SH-SY5Y (cell line): ENCODE data around the gene CGRRF1.

Source experiments
- GATA2 ChIP-seq: IDR thresholded peaks from 2 replicates; pipeline ENCODE4 v1.6.1; 2011; ENCODE audit warnings: mild to moderate bottlenecking, low read depth, low read length
- GATA3 ChIP-seq: IDR thresholded peaks from 2 replicates; pipeline ENCODE4 v1.6.1; 2011; ENCODE audit warnings: low read depth, mild to moderate bottlenecking, low read length, moderate library complexity

- TF ChIP-seq GATA2 (no peak), GATA3 (no peak)
Measured at GRCh38 chr14:54570047-54570446, 60.3 kb downstream of the CGRRF1 start.
